WI38 (cell line): ENCODE data around the gene LAMTOR4.
A peak's percentile ranks its signal among the peaks of the same experiment; 100 is the strongest.
"Not testable (repeated sequence)": the region's sequence is repeated elsewhere in the genome, so short reads cannot be mapped to it uniquely, and the experiment has no call there.

Experiments
- H3K4me3 ChIP-seq: 2 replicates; pipeline ENCODE4 v1.5.1; 2011; ENCODE audit warnings: low read depth, mild to moderate bottlenecking, control low read depth, low read length
- CTCF ChIP-seq: IDR thresholded peaks from 2 replicates; pipeline ENCODE4 v1.5.1; 2012; ENCODE audit warnings: low read depth, mild to moderate bottlenecking, control low read depth, low read length

The LAMTOR4 gene

GRCh38 chr7:100124301-100125230, 24.2 kb upstream of the LAMTOR4 start:
- TF ChIP-seq CTCF: no peak

GRCh38 chr7:100126239-100126930, 22.3 kb upstream of the LAMTOR4 start:
- H3K4me3 ChIP-seq: peak overlapping the region; percentile 83
- TF ChIP-seq CTCF: no peak

More at GRCh38 chr7:100124301-100125230, 24.2 kb upstream of the LAMTOR4 start:
- no peak overlapping the region for H3K4me3 ChIP-seq

GRCh38 chr7:100126931-100127865, 21.5 kb upstream of the LAMTOR4 start, which contains the start of gene MBLAC1:
MBLAC1 (plus strand) TSS chr7:100126967; CDS start chr7:100127396, 429 bp downstream.
- peak within 1 kb of the TSS; percentile 83 for H3K4me3 ChIP-seq
- TF ChIP-seq CTCF: no peak

GRCh38 chr7:100127866-100128636, 20.7 kb upstream of the LAMTOR4 start:
- peak overlapping the region; percentile 83 for H3K4me3 ChIP-seq
- TF ChIP-seq CTCF: no peak

- TF ChIP-seq CTCF: no peak
- H3K4me3 ChIP-seq: no peak overlapping the region
Observed at GRCh38 chr7:100128637-100128963, 20.1 kb upstream of the LAMTOR4 start.

GRCh38 chr7:100130220-100130607, 18.5 kb upstream of the LAMTOR4 start:
- not testable (repeated sequence) for H3K4me3 ChIP-seq
